Fibroblast of mammary gland (primary cell): ENCODE measurements around the gene AP5Z1.
A peak's percentile ranks its signal among the peaks of the same experiment; 100 is the strongest.

Experiments
- DNase-seq: peaks from one replicate; pipeline ENCODE4 v3.0.0-alpha.2; 2010; ENCODE audit warnings: low read depth
- H3K4me3 ChIP-seq: 2 replicates; pipeline ENCODE4 v1.5.1; 2011; ENCODE audit warnings: low read depth, mild to moderate bottlenecking, low read length, moderate library complexity; ENCODE audit not compliant: control insufficient read depth
- CTCF ChIP-seq: conservative IDR thresholded peaks from 2 replicates; pipeline ENCODE4 v1.5.1; 2011; ENCODE audit warnings: low read depth, low read length, inconsistent platforms; ENCODE audit not compliant: control insufficient read depth, insufficient read depth

The AP5Z1 gene

DNA sequence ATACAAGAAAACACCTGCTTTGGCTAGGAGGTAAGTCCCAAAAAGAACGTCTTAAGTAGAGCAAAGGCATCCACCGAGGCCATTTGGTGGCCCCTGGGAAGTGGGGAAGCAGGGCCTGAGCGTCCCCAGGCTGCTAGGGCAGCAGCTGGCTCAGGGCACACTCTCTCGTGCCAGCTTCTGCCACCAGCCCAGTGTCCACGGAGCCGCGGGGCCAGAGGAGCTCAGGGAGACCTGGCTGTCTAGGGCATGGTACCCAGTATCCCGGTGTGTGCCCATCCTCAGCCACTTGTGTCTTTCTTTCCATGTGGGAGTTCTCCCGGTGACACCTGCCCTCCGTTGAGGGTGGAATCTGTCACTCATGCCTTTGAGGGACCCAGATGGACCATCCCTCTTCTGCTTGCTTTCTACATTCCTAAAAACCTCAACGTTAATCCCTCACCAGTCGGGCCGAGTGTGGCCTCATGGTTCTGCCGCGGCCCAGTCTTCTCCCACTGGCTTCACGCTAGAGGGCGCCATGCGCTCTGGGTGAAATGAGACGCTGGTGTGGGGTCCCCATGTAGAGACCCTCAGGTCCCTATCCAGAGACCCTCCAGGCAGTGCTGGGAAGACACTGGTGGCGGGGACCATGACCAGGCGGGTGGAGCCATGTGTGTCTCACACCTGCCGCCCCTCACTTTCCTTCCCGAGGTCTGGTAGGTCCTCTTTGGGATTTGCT, 9.5 kb upstream of the AP5Z1 start:
- TF ChIP-seq CTCF, result peak; percentile 22
- DNase-seq, result no peak
- H3K4me3 ChIP-seq, result no peak overlapping the region

GRCh38 chr7:4766666-4767519, 8.5 kb upstream of the AP5Z1 start:
- H3K4me3 ChIP-seq, result no peak overlapping the region
- DNase-seq, result no peak
- TF ChIP-seq CTCF, result no peak

DNA sequence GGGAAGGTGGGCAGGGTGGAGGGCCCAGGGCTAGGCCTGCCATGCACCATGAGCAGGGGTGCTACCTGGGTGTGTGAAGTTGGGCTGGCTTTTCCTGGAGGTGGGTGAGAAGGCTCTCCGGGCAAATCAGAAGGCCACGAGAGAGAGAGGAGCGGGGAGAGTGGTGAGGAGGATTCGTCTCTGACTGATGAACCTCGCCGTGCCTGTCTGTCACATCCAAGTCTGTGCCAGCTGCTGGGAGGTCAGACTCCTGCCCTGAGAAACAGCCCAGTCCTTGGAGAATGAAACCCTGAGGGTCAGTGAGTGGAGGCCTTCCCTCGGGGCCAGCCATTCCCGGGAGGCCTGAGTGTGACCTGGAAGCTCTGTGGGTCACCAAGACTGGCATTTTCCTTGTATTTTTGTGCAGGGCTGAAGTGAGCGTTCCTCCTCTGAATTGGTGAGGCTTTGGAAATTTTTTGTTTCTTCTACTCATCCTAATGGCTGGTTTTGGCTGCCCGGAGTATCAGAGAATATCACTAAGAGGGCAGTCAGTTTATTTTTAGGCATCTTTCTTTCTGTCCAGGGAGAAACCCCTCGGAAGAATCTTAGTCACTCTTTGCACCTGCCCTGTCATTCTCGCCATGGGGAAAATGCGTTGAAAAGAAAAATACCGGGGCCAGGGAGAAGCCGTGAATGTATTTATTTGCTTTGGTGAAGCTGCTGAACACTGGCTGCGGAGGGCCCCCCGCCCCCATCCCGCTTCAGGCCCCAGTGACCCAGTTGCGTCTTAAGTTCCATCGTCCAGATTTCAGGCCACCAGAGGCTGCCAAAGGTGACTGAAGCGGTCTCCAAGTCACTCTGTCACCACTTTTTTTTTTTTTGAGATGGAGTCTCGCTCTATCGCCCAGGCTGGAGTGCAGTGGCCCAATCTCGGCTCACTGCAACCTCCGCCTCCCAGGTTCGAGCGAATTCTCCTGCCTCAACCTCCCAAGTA, 6.5 kb upstream of the AP5Z1 start:
- DNase-seq, result no peak
- no peak overlapping the region for H3K4me3 ChIP-seq
- TF ChIP-seq CTCF, result no peak

- TF ChIP-seq CTCF, result no peak
- DNase-seq, result no peak
- no peak overlapping the region for H3K4me3 ChIP-seq
Observed at GRCh38 chr7:4769761-4770160, 5.7 kb upstream of the AP5Z1 start.

DNA sequence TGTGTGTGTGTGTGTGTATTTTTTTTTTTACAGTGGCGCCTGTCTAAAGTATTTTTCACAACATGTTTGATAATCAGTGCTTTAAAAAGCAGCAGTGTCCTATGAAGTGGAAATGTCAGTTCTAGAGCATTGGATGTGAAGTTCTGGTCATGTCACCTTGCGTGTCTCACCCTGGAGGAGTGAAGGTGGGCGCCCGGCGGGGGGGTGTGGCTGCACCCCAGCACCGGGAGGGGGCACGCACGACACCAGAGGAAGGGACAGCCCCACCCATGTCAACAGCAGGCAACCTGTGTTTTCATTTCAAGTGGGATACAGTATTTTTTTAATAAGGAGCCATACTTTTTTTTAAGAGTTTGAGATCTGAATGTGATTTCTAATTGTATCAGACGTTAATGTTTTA, 4.5 kb upstream of the AP5Z1 start:
- DNase-seq, result no peak
- no peak for TF ChIP-seq CTCF
- no peak overlapping the region for H3K4me3 ChIP-seq

DNA sequence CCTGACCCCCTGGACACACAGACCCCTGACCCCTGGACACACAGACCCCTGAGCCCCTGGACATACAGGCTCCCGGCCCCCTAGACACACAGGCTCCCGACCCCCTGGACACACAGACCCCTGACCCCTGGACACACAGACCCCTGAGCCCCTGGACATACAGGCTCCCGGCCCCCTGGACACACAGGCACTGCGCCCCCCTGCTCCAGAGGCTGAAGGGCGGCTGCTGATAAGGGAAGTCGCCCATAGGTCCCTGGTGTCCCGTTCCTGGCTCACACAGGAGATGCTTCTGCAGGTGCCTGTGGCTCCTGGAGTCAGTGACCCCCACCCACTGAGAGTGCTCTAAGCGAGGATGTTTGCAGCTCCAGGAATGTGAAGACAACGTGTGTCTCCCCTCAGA, 3.7 kb upstream of the AP5Z1 start:
- DNase-seq, result no peak
- no peak for TF ChIP-seq CTCF
- H3K4me3 ChIP-seq, result no peak overlapping the region
